Thyroid gland (tissue), 4 donors: ENCODE results near the gene SFXN2. TPM values are rescaled to one million over a fixed set of nuclear protein-coding genes. Genes with fewer than 3 reads are reported as not detected.
A peak's percentile ranks its signal among the peaks of the same experiment; 100 is the strongest.
"Not testable (repeated sequence)": the region's sequence is repeated elsewhere in the genome, so short reads cannot be mapped to it uniquely, and the experiment has no call there.

Experiments used
- DNase-seq, 2 donors: peaks; one replicate each; pipeline ENCODE4 v3.0.0-alpha.2; 2019
- H3K27ac ChIP-seq, 3 donors: fragments of 200-600 bp; sonication (generic); 1 replicate in 2 of 3; 2 replicates in 1 of 3; pipeline ENCODE4 v1.5.1; 2016 to 2019; ENCODE audit warnings: mild to moderate bottlenecking in 1 of 3, moderate library complexity in 1 of 3
- H3K27me3 ChIP-seq: fragments of 200-600 bp; sonication (generic); one replicate; pipeline ENCODE4 v1.5.1; 2019
- H3K36me3 ChIP-seq, 2 donors: fragments of 200-600 bp; sonication (generic); one replicate each; pipeline ENCODE4 v1.5.1; 2016 to 2019
- H3K4me1 ChIP-seq, 2 donors: fragments of 200-600 bp; sonication (generic); one replicate each; pipeline ENCODE4 v1.5.1; 2017 to 2019
- H3K4me3 ChIP-seq, 3 donors: fragments of 200-600 bp; sonication (generic); replicated peaks in 1 of 3; 1 replicate in 2 of 3; 2 replicates in 1 of 3; pipeline ENCODE4 v1.5.1; 2016; ENCODE audit warnings: mild to moderate bottlenecking in 1 of 3
- H3K9me3 ChIP-seq: fragments of 200-600 bp; sonication (generic); one replicate; pipeline ENCODE4 v1.5.1; 2017
- POLR2A ChIP-seq, 2 donors: fragments of 450-650 bp; IDR thresholded peaks; one replicate each; pipeline ENCODE4 v1.6.1; 2017; ENCODE audit warnings: antibody characterized with exemption in 2 of 2, mild to moderate bottlenecking in 2 of 2, moderate library complexity in 1 of 2
- WGBS, 2 donors: methylation state at CpG; one replicate each; pipeline ENCODE4 v1.1.5; 2017; 5-methylcytosine and 5-hydroxymethylcytosine counted together
- intact Hi-C: fragments of 100-400 bp; cut with DNase I; formaldehyde crosslinking; loops from one replicate; pipeline ENCODE4 v1.15.1; 2023
- total RNA-seq, 4 donors: library from RNA; depleted of rRNA; stranded (reverse); fragments of >200 nt; gene quantifications; one replicate each; pipeline ENCODE4 v1.2.3, GENCODE V29; 2016
- TF ChIP-seq, protein P1 (sequence below), 6 experiments: fragments of 200-600 bp in 3 of 6; fragments of 450-650 bp in 3 of 6; sonication (generic) in 3 of 6; IDR thresholded peaks; one replicate each; pipeline ENCODE4 v1.5.1; 2016 to 2019; ENCODE audit warnings: antibody characterized with exemption in 6 of 6, mild to moderate bottlenecking in 2 of 6, inconsistent platforms in 1 of 6, moderate library complexity in 1 of 6

The SFXN2 gene, protein sequence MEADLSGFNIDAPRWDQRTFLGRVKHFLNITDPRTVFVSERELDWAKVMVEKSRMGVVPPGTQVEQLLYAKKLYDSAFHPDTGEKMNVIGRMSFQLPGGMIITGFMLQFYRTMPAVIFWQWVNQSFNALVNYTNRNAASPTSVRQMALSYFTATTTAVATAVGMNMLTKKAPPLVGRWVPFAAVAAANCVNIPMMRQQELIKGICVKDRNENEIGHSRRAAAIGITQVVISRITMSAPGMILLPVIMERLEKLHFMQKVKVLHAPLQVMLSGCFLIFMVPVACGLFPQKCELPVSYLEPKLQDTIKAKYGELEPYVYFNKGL
- 10 to 100 TPM in 3 of 4 donors, 1 to 10 TPM in 1; 5.1 to 38.4 (median 20.9) TPM for total RNA-seq

DNA sequence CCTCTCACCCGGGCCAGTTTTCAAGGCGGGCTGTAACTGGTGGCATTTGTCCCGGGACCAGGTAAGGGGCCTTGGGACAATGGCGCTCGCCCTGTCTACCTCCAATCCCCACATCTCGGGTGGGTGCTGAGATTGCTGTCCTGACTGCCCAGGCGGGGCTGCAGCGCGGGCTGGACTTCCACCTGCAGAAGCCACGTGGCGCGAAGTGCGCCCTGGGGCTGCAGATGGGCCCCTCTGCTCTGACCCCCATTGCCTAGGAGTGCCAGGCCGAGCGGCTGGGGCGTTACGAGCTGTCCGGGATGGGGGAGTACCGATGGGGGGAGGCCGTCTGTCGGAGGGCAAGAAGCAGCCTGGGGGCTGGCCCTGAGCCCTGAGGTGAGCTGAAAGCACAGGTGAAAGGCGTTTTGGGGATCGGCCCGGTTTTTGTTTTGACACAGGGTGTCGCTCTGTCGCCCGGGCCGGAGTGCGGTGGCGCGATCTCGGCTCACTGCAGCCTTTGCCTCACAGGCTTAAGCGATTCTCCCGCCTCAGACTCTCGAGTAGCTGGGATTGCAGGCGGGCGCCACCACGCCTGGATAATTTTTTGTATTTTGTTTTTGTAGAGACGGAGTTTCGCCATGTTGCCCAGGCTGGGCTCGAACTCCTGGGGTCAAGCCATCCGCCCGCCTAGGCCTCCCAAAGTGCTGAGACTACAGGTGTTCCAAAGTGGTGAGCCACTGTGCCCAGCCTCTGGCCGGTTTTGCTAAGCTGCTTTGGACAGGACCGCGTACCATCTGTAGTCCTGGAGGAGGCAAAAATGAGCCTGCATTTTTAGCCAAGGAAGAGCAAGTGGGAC lies at the start of gene SFXN2:
TSS of gene SFXN2 (plus strand) at position 16 of the 835 bp plus-strand sequence. CDS start 12,001 bp downstream, outside the sequence.
- TF ChIP-seq, protein P1, sequence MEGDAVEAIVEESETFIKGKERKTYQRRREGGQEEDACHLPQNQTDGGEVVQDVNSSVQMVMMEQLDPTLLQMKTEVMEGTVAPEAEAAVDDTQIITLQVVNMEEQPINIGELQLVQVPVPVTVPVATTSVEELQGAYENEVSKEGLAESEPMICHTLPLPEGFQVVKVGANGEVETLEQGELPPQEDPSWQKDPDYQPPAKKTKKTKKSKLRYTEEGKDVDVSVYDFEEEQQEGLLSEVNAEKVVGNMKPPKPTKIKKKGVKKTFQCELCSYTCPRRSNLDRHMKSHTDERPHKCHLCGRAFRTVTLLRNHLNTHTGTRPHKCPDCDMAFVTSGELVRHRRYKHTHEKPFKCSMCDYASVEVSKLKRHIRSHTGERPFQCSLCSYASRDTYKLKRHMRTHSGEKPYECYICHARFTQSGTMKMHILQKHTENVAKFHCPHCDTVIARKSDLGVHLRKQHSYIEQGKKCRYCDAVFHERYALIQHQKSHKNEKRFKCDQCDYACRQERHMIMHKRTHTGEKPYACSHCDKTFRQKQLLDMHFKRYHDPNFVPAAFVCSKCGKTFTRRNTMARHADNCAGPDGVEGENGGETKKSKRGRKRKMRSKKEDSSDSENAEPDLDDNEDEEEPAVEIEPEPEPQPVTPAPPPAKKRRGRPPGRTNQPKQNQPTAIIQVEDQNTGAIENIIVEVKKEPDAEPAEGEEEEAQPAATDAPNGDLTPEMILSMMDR (IDR thresholded peaks at IDR 0.05) = peak in 1 of 6 experiments; percentile 10
- TF ChIP-seq POLR2A (IDR thresholded peaks at IDR 0.05) = peak in 1 of 2 donors; percentile 57
- Histone ChIP-seq H3K4me3 (peak within 1 kb of the TSS; percentile 80 to 93 (median 89)), H3K36me3 (no peaks in the 10 kb centered on the region), H3K27ac (peak within 1 kb of the TSS; percentile 74 to 85 (median 79)), H3K4me1 (peaks cover 19% of the 10 kb centered on the region in 2 donors), H3K27me3 (no peaks in the 10 kb centered on the region), H3K9me3 (no peaks in the 10 kb centered on the region)
- intact Hi-C loops = no loop called here
- peak; percentile 68 to 69 for DNase-seq
- 3 to 7% methylated on average over 23 to 29 of the region's 46 CpGs for WGBS, 2 donors

DNA sequence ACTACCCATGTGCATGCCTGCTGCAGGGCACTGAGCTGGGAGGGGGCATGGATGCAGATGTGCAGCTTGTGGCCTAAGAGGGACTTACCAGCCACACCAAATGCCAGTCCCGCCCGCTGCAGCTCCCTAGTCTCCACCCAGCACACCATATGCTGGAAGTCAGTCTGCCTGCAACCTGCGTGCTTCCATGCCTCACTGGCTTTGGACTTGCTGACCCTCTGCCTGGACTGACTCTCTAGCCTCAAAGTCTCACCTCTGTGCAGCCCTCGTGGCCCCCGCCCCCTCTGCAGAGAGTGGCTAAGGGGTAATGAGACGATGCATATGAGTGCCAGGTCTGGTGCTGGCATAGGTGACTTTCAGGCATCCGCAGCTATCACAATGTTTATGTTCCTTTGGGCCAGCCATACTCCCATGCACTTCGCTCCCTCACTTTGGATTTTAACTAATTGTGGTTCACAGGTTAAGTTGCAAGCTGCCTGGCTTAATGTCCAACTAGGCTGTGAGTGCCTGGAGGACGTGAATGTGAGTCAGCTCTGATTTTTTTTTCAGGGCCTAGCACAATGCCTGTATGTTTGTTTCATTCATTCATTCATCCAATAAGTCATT lies 48.4 kb upstream of the SFXN2 start:
- TF ChIP-seq, protein P1 (IDR thresholded peaks at IDR 0.05) = no peak
- TF ChIP-seq POLR2A (IDR thresholded peaks at IDR 0.05) = no peak
- no peak for DNase-seq
- 65 to 71% methylated on average over 5 to 9 of the region's 9 CpGs for WGBS, 2 donors

DNA sequence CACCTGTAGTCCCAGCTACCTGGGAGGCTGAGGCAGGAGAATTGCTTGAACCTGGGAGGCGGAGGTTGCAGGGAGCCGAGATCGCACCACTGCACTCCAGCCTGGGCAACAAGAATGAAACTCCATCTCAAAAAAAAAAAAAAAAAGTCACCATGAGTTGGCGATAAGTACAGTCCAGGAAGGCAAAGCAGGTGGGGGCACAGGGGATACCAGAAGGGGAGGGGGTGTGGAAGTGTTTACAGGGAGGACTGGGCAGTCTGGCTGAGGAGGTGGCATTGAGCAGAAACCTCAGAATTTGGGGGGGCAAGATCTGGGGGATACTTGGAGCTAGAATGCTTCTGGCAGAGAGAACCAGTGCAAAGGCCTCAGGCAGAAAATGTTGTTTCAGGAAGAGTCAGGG lies 47.0 kb upstream of the SFXN2 start:
- H3K36me3 ChIP-seq, H3K9me3 ChIP-seq, H3K4me3 ChIP-seq, intact Hi-C loops, H3K27me3 ChIP-seq, DNase-seq, H3K27ac ChIP-seq: not testable (repeated sequence)
- 93 to 94% methylated on average over 4 of the region's 4 CpGs for WGBS, 2 donors
- peaks cover 34 to 36% of the 10 kb centered on the region in 2 donors for H3K4me1 ChIP-seq

More for the DNA sequence above, 48.4 kb upstream of the SFXN2 start:
- H3K4me3 ChIP-seq = no peak overlapping the region
- intact Hi-C loops = no loop called here
- no peaks in the 10 kb centered on the region for H3K36me3 ChIP-seq
- H3K27ac ChIP-seq = no peak overlapping the region
- H3K9me3 ChIP-seq = no peaks in the 10 kb centered on the region
- H3K27me3 ChIP-seq = no peaks in the 10 kb centered on the region
- H3K4me1 ChIP-seq = peaks cover 28 to 34% of the 10 kb centered on the region in 2 donors

DNA sequence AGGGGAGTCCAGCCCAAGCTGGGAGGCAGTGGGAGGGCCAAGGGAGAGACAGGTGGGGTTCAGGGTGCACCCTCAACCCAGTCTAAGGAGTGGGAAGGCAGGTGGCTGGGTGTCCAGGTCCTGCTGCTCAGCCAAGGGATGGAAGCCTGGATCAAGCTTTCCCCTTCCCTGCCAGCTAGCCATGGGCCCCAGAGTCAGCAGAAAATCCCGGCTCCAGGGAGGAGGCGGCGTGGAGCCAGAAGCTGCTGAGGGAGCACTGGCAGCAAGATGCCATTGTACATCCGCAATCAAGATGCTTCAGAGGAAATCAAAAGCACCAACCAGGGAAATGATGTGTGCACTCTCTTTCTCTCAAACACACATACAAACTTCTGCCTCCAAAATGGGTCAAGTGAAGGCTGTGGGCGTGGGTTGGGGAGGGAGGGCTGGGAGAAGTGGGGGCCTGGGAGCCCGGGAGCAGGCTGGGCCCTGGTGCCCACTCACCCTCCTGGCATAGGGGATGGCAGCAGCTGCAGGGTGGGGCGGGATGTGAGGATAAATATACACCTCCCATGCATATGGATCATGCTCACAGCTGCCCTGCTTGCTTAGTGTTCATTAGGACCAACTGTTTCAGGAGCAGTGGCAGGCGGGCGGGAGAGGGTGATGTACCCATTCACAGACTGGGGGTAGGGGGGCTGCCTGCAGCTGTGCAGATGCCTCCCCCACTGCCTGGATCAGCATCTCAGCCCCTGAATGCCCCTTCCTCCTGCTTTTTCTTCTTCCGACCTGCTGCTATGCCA lies 45.9 kb upstream of the SFXN2 start:
- Histone ChIP-seq H3K4me3 (no peak overlapping the region), H3K9me3 (no peaks in the 10 kb centered on the region), H3K36me3 (no peaks in the 10 kb centered on the region), H3K27me3 (no peaks in the 10 kb centered on the region), H3K4me1 (peaks cover 44 to 45% of the 10 kb centered on the region in 2 donors), H3K27ac (peak overlapping the region in 2 of 3 donors; percentile 63 to 99)
- intact Hi-C loops = no loop called here
- WGBS, 2 donors = 87 to 89% methylated on average over 10 of the region's 10 CpGs
- TF ChIP-seq, protein P1 (IDR thresholded peaks at IDR 0.05) = no peak
- TF ChIP-seq POLR2A (IDR thresholded peaks at IDR 0.05) = no peak
- DNase-seq = no peak
